A673 (cell line): ENCODE measurements around the gene SLC66A1. TPM values are rescaled to one million over a fixed set of nuclear protein-coding genes. Genes with fewer than 3 reads are reported as not detected.

ENCODE experiments used
- BruUV-seq: library from RNA; stranded (reverse); fragments of 400-500 nt; replicated peaks from 2 replicates; lab custom pipeline; 2021; lab: Mats Ljungman, UMichigan
- CTCF ChIA-PET: fragments of 300-600 bp; sonication (Branson Sonifier 250); formaldehyde crosslinking; loops from one replicate; lab custom pipeline; 2022; ENCODE audit warnings: antibody characterized with exemption; lab: Charles Lee
- POLR2A ChIA-PET: fragments of 300-600 bp; sonication (Branson Sonifier 250); formaldehyde crosslinking; loops from one replicate; lab custom pipeline; 2022; ENCODE audit warnings: antibody characterized with exemption; ENCODE audit not compliant: low non-redundant PET; lab: Charles Lee
- DNase-seq: peaks from one replicate; pipeline ENCODE4 v3.0.0-alpha.2; 2015; ENCODE audit warnings: low spot score
- H3K27ac ChIP-seq: fragments of 200-600 bp; sonication (generic); 2 replicates; pipeline ENCODE4 v1.5.1; 2016; ENCODE audit warnings: mixed run types, low read depth, mild to moderate bottlenecking, mixed read lengths, antibody characterized with exemption, low read length; ENCODE audit not compliant: poor library complexity, severe bottlenecking
- H3K27me3 ChIP-seq: fragments of 200-600 bp; sonication (generic); replicated peaks from 2 replicates; pipeline ENCODE4 v1.6.1; 2017; ENCODE audit warnings: mixed run types, low read depth, mild to moderate bottlenecking, mixed read lengths, antibody characterized with exemption, low read length; ENCODE audit not compliant: insufficient read depth, poor library complexity
- H3K36me3 ChIP-seq: fragments of 200-600 bp; sonication (generic); 2 replicates; pipeline ENCODE4 v1.6.1; 2016; ENCODE audit warnings: mixed run types, mild to moderate bottlenecking, mixed read lengths, antibody characterized with exemption, low read length; ENCODE audit not compliant: insufficient read depth, poor library complexity, severe bottlenecking
- H3K4me1 ChIP-seq: fragments of 200-600 bp; sonication (generic); 2 replicates; pipeline ENCODE4 v1.6.1; 2017; ENCODE audit warnings: mixed run types, mild to moderate bottlenecking, mixed read lengths, antibody characterized with exemption, low read length; ENCODE audit not compliant: insufficient read depth, poor library complexity, severe bottlenecking
- H3K4me3 ChIP-seq: fragments of 200-600 bp; sonication (generic); 2 replicates; pipeline ENCODE4 v1.5.1; 2016; ENCODE audit warnings: low read depth, mixed run types, mild to moderate bottlenecking, mixed read lengths, low read length; ENCODE audit not compliant: poor library complexity, severe bottlenecking
- H3K9me3 ChIP-seq: fragments of 200-600 bp; sonication (generic); 2 replicates; pipeline ENCODE4 v1.6.1; 2016; ENCODE audit warnings: mixed run types, low read depth, mild to moderate bottlenecking, mixed read lengths, antibody characterized with exemption, low read length; ENCODE audit not compliant: poor library complexity, severe bottlenecking
- EZH2 ChIP-seq: fragments of 200-600 bp; sonication (generic); IDR thresholded peaks from 2 replicates; pipeline ENCODE4 v1.6.1; 2017; ENCODE audit warnings: borderline replicate concordance, low read depth, mild to moderate bottlenecking, mixed read lengths, antibody characterized with exemption, low read length; ENCODE audit not compliant: poor library complexity, severe bottlenecking
- intact Hi-C: fragments of 100-400 bp; cut with micrococcal nuclease; formaldehyde crosslinking; loops from one replicate; pipeline ENCODE4 v1.10.0; 2022; ENCODE audit not compliant: unreplicated experiment
- total RNA-seq: library from RNA; stranded (reverse); gene quantifications from 2 replicates; pipeline ENCODE4 v1.2.3, GENCODE V29; 2021
- TF ChIP-seq, protein P1 (sequence below): fragments of 300-800, 200-600 bp; sonication (generic); conservative IDR thresholded peaks from 2 replicates; pipeline ENCODE4 v1.5.1; 2017; ENCODE audit warnings: low read depth, mild to moderate bottlenecking, antibody characterized with exemption, low read length, moderate library complexity, mixed read lengths

SLC66A1 gene
- total RNA-seq, 1 experiment from 2014 or later: 18.3 TPM

DNA sequence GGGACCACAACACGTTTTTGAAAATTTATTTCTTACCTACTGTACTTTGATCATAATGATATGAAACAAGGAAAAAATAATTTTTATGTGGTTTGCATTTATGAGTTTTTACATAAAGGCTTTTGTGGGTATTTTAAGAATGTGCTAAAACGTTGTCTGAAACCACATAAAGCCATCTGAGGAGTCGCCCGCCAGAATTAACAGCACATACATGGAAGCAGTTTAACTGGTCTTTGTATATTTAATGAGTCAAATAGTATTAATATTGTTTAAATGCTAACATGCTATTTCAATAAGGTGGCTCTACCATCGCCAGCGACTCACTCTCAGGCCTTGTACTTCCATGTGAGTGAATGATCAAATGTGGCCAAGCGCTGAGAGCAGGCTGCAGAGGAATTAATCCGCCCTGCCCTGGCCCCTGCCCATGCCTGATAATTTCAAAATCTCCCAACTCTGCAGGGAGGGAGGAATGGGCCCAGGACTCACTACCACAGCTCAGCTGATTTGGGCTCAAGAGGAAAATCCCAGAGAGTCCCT lies 49.6 kb downstream of the SLC66A1 start:
- no peaks in the 10 kb centered on the region for H3K27me3 ChIP-seq
- DNase-seq: no peak
- no peaks in the 10 kb centered on the region for H3K4me1 ChIP-seq
- no TSS peak for BruUV-seq
- no peak for TF ChIP-seq EZH2
- TF ChIP-seq, protein P1, sequence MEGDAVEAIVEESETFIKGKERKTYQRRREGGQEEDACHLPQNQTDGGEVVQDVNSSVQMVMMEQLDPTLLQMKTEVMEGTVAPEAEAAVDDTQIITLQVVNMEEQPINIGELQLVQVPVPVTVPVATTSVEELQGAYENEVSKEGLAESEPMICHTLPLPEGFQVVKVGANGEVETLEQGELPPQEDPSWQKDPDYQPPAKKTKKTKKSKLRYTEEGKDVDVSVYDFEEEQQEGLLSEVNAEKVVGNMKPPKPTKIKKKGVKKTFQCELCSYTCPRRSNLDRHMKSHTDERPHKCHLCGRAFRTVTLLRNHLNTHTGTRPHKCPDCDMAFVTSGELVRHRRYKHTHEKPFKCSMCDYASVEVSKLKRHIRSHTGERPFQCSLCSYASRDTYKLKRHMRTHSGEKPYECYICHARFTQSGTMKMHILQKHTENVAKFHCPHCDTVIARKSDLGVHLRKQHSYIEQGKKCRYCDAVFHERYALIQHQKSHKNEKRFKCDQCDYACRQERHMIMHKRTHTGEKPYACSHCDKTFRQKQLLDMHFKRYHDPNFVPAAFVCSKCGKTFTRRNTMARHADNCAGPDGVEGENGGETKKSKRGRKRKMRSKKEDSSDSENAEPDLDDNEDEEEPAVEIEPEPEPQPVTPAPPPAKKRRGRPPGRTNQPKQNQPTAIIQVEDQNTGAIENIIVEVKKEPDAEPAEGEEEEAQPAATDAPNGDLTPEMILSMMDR: no peak
- H3K36me3 ChIP-seq: no peaks in the 10 kb centered on the region
- no peak overlapping the region for H3K27ac ChIP-seq
- ChIA-PET CTCF (no interaction called here), POLR2A (no interaction called here)
- intact Hi-C loops: no loop called here
- no peaks in the 10 kb centered on the region for H3K9me3 ChIP-seq
- H3K4me3 ChIP-seq: no peak overlapping the region

DNA sequence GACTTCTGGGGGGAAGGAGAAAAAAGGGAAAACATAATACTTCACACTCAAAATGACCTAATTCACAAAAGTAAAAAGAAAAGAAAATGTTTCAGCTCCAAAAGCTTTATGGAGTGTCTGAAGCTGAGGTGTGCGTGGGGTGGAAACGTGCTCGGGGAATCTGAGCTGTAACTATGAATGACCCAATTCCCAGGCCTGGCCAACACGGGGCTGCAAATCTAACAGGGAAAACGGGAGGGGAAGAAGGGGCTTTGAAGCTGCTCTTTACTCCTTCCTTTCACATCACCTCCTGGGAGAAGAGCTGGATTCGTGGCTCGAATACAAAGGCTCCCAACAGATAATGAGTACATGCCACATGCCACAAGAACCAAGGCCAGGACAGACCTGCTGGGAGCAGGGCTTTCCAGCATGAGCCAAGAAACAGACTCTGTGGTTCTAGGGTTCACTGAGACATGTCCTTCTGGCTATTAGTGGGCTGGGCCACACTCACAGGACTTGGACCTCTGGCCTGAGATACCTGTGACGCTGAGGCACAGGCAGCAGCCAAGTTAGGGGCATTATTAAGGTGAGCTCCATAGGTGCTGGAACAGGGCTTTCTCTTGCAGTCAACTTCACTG lies 51.5 kb downstream of the SLC66A1 start:
- H3K9me3 ChIP-seq: no peaks in the 10 kb centered on the region
- H3K36me3 ChIP-seq: no peaks in the 10 kb centered on the region
- ChIA-PET POLR2A (no interaction called here), CTCF (no interaction called here)
- H3K4me1 ChIP-seq: no peaks in the 10 kb centered on the region
- no TSS peak for BruUV-seq
- intact Hi-C loops: no loop called here
- no peak overlapping the region for H3K4me3 ChIP-seq
- TF ChIP-seq, protein P1: no peak
- no peak for TF ChIP-seq EZH2
- H3K27ac ChIP-seq: no peak overlapping the region
- H3K27me3 ChIP-seq: no peaks in the 10 kb centered on the region
- no peak for DNase-seq

GRCh38 chr1:19365721-19366120 lies 53.6 kb downstream of the SLC66A1 start:
- H3K27me3 ChIP-seq: no peaks in the 10 kb centered on the region
- no peak overlapping the region for H3K27ac ChIP-seq
- no peak overlapping the region for H3K4me3 ChIP-seq
- H3K9me3 ChIP-seq: no peaks in the 10 kb centered on the region
- BruUV-seq: no TSS peak
- CTCF ChIA-PET: no interaction called here
- no peaks in the 10 kb centered on the region for H3K4me1 ChIP-seq
- no peaks in the 10 kb centered on the region for H3K36me3 ChIP-seq
- no peak for TF ChIP-seq EZH2
- TF ChIP-seq, protein P1: no peak
- POLR2A ChIA-PET: no interaction called here
- no peak for DNase-seq
- intact Hi-C loops: no loop called here
